ENCODE data around the gene ENOX1. TPM values are rescaled to one million over a fixed set of nuclear protein-coding genes. Genes with fewer than 3 reads are reported as not detected.

ENOX1 gene
- total RNA-seq, 1 donor from 2014 or later: 1.7 TPM

- H3K4me1 Mint-ChIP-seq (ENCODE audit: unreplicated experiment): peaks cover 24% of the 10 kb centered on the region
Observed at GRCh38 chr13:43295825-43296564, 490.8 kb downstream of the ENOX1 start.

GRCh38 chr13:43295321-43295720, 491.5 kb downstream of the ENOX1 start:
- no peak overlapping the region for H3K4me3 Mint-ChIP-seq (ENCODE audit: unreplicated experiment)
- TF ChIP-seq CTCF (IDR thresholded peaks at IDR 0.05; ENCODE audit: unreplicated experiment): no peak

More at GRCh38 chr13:43295825-43296564, 490.8 kb downstream of the ENOX1 start:
- no peak for DNase-seq (ENCODE audit: low spot score)
- no peak for TF ChIP-seq CTCF (IDR thresholded peaks at IDR 0.05; ENCODE audit: unreplicated experiment)
- Mint-ChIP-seq H3K27me3 (ENCODE audit: unreplicated experiment) (peaks cover 2% of the 10 kb centered on the region), H3K36me3 (ENCODE audit: low read depth, unreplicated experiment) (no peaks in the 10 kb centered on the region), H3K27ac (ENCODE audit: unreplicated experiment) (no peak overlapping the region), H3K9me3 (ENCODE audit: unreplicated experiment) (no peaks in the 10 kb centered on the region), H3K4me3 (ENCODE audit: unreplicated experiment) (no peak overlapping the region)

GRCh38 chr13:43294412-43294811, 492.4 kb downstream of the ENOX1 start:
- no peak overlapping the region for H3K27ac Mint-ChIP-seq (ENCODE audit: unreplicated experiment)
- H3K4me1 Mint-ChIP-seq (ENCODE audit: unreplicated experiment): peaks cover 21% of the 10 kb centered on the region
- H3K36me3 Mint-ChIP-seq (ENCODE audit: low read depth, unreplicated experiment): no peaks in the 10 kb centered on the region
- H3K4me3 Mint-ChIP-seq (ENCODE audit: unreplicated experiment): no peak overlapping the region
- H3K27me3 Mint-ChIP-seq (ENCODE audit: unreplicated experiment): no peaks in the 10 kb centered on the region
- no peak for TF ChIP-seq CTCF (IDR thresholded peaks at IDR 0.05; ENCODE audit: unreplicated experiment)
- H3K9me3 Mint-ChIP-seq (ENCODE audit: unreplicated experiment): no peaks in the 10 kb centered on the region
- DNase-seq (ENCODE audit: low spot score): no peak

More at GRCh38 chr13:43295321-43295720, 491.5 kb downstream of the ENOX1 start:
- no peaks in the 10 kb centered on the region for H3K36me3 Mint-ChIP-seq (ENCODE audit: low read depth, unreplicated experiment)
- peaks cover 2% of the 10 kb centered on the region for H3K27me3 Mint-ChIP-seq (ENCODE audit: unreplicated experiment)
- H3K9me3 Mint-ChIP-seq (ENCODE audit: unreplicated experiment): no peaks in the 10 kb centered on the region
- DNase-seq (ENCODE audit: low spot score): no peak
- H3K4me1 Mint-ChIP-seq (ENCODE audit: unreplicated experiment): peaks cover 24% of the 10 kb centered on the region
- no peak overlapping the region for H3K27ac Mint-ChIP-seq (ENCODE audit: unreplicated experiment)

- Mint-ChIP-seq H3K27me3 (ENCODE audit: unreplicated experiment) (no peaks in the 10 kb centered on the region), H3K4me3 (ENCODE audit: unreplicated experiment) (no peak overlapping the region), H3K27ac (ENCODE audit: unreplicated experiment) (no peak overlapping the region), H3K4me1 (ENCODE audit: unreplicated experiment) (peaks cover 16% of the 10 kb centered on the region), H3K9me3 (ENCODE audit: unreplicated experiment) (no peaks in the 10 kb centered on the region), H3K36me3 (ENCODE audit: low read depth, unreplicated experiment) (no peaks in the 10 kb centered on the region)
- no peak for DNase-seq (ENCODE audit: low spot score)
- no peak for TF ChIP-seq CTCF (IDR thresholded peaks at IDR 0.05; ENCODE audit: unreplicated experiment)
Observed at GRCh38 chr13:43293986-43294385, 492.8 kb downstream of the ENOX1 start.

- TF ChIP-seq CTCF (IDR thresholded peaks at IDR 0.05; ENCODE audit: unreplicated experiment): no peak
- no peak for DNase-seq (ENCODE audit: low spot score)
- Mint-ChIP-seq H3K4me1 (ENCODE audit: unreplicated experiment) (peaks cover 12% of the 10 kb centered on the region), H3K9me3 (ENCODE audit: unreplicated experiment) (no peaks in the 10 kb centered on the region), H3K27me3 (ENCODE audit: unreplicated experiment) (no peaks in the 10 kb centered on the region), H3K36me3 (ENCODE audit: low read depth, unreplicated experiment) (no peaks in the 10 kb centered on the region), H3K27ac (ENCODE audit: unreplicated experiment) (no peak overlapping the region), H3K4me3 (ENCODE audit: unreplicated experiment) (no peak overlapping the region)
Observed at GRCh38 chr13:43293561-43293960, 493.2 kb downstream of the ENOX1 start.
